ENCODE results near the gene PAX9. TPM values are rescaled to one million over a fixed set of nuclear protein-coding genes. Genes with fewer than 3 reads are reported as not detected.

Gene PAX9
- not detected in 2 replicates for total RNA-seq (2014; rRNA removed; shearing (Covaris generic))

- in situ Hi-C loops (cut with HindIII; ENCODE audit: low sequenced_read_pairs) = no loop called here
- DNase-seq (ENCODE audit: low spot score) = no peak
Measured at GRCh38 chr14:36661506-36662257, at the start of gene PAX9. Gene PAX9 (plus strand): TSS chr14:36661860. CDS start chr14:36662090, 230 bp downstream.

GRCh38 chr14:36617824-36618223, 43.8 kb upstream of the PAX9 start:
- DNase-seq (ENCODE audit: low spot score) = no peak
- in situ Hi-C loops (cut with HindIII; ENCODE audit: low sequenced_read_pairs) = no loop called here

- DNase-seq (ENCODE audit: low spot score) = no peak
- in situ Hi-C loops (cut with HindIII; ENCODE audit: low sequenced_read_pairs) = no loop called here
Measured at GRCh38 chr14:36618641-36619040, 43.0 kb upstream of the PAX9 start.

GRCh38 chr14:36619131-36619530, 42.5 kb upstream of the PAX9 start:
- in situ Hi-C loops (cut with HindIII; ENCODE audit: low sequenced_read_pairs) = no loop called here
- DNase-seq (ENCODE audit: low spot score) = no peak

GRCh38 chr14:36619853-36620252, 41.8 kb upstream of the PAX9 start:
- no peak for DNase-seq (ENCODE audit: low spot score)
- in situ Hi-C loops (cut with HindIII; ENCODE audit: low sequenced_read_pairs) = no loop called here

GRCh38 chr14:36625014-36625413, 36.6 kb upstream of the PAX9 start:
- in situ Hi-C loops (cut with HindIII; ENCODE audit: low sequenced_read_pairs) = no loop called here
- no peak for DNase-seq (ENCODE audit: low spot score)

GRCh38 chr14:36625436-36625835, 36.2 kb upstream of the PAX9 start:
- in situ Hi-C loops (cut with HindIII; ENCODE audit: low sequenced_read_pairs) = no loop called here
- DNase-seq (ENCODE audit: low spot score) = no peak

- in situ Hi-C loops (cut with HindIII; ENCODE audit: low sequenced_read_pairs) = no loop called here
- no peak for DNase-seq (ENCODE audit: low spot score)
Measured at GRCh38 chr14:36626151-36626550, 35.5 kb upstream of the PAX9 start.

- in situ Hi-C loops (cut with HindIII; ENCODE audit: low sequenced_read_pairs) = no loop called here
- DNase-seq (ENCODE audit: low spot score) = no peak
Measured at GRCh38 chr14:36627981-36628380, 33.7 kb upstream of the PAX9 start.

GRCh38 chr14:36633580-36633979, 28.1 kb upstream of the PAX9 start:
- in situ Hi-C loops (cut with HindIII; ENCODE audit: low sequenced_read_pairs) = no loop called here
- DNase-seq (ENCODE audit: low spot score) = no peak

- in situ Hi-C loops (cut with HindIII; ENCODE audit: low sequenced_read_pairs) = no loop called here
- DNase-seq (ENCODE audit: low spot score) = no peak
Measured at GRCh38 chr14:36646664-36647416, 14.8 kb upstream of the PAX9 start.

- in situ Hi-C loops (cut with HindIII; ENCODE audit: low sequenced_read_pairs) = no loop called here
- no peak for DNase-seq (ENCODE audit: low spot score)
Measured at GRCh38 chr14:36647417-36647823, 14.2 kb upstream of the PAX9 start.

- DNase-seq (ENCODE audit: low spot score) = no peak
- in situ Hi-C loops (cut with HindIII; ENCODE audit: low sequenced_read_pairs) = no loop called here
Measured at GRCh38 chr14:36647824-36648753, 13.6 kb upstream of the PAX9 start.

- DNase-seq (ENCODE audit: low spot score) = no peak
- in situ Hi-C loops (cut with HindIII; ENCODE audit: low sequenced_read_pairs) = no loop called here
Measured at GRCh38 chr14:36649872-36650650, 11.6 kb upstream of the PAX9 start.

- in situ Hi-C loops (cut with HindIII; ENCODE audit: low sequenced_read_pairs) = no loop called here
- DNase-seq (ENCODE audit: low spot score) = no peak
Measured at GRCh38 chr14:36652542-36653201, 9.0 kb upstream of the PAX9 start.

GRCh38 chr14:36653413-36653812, 8.2 kb upstream of the PAX9 start:
- in situ Hi-C loops (cut with HindIII; ENCODE audit: low sequenced_read_pairs) = no loop called here
- no peak for DNase-seq (ENCODE audit: low spot score)

GRCh38 chr14:36653962-36654793, 7.5 kb upstream of the PAX9 start:
- in situ Hi-C loops (cut with HindIII; ENCODE audit: low sequenced_read_pairs) = no loop called here
- no peak for DNase-seq (ENCODE audit: low spot score)

Data from G401 (cell line).